HepG2 (cell line): ENCODE measurements around the gene PPCDC. TPM values are rescaled to one million over a fixed set of nuclear protein-coding genes. Genes with fewer than 3 reads are reported as not detected.

Experiments
- ATAC-seq: fragments of 200-7000 bp; cut with Tn5 transposase; 3 replicates; pipeline ENCODE4 v1.9.1; 2020; ENCODE audit warnings: mild to moderate bottlenecking, moderate library complexity
- BruUV-seq: library from RNA; stranded (reverse); fragments of 400-500 nt; replicated peaks from 2 replicates; lab custom pipeline; 2021; lab: Mats Ljungman, UMichigan
- CTCF ChIA-PET: fragments of 300-600 bp; formaldehyde crosslinking; extraction: SDS; loops from one replicate; lab custom pipeline; 2021; ENCODE audit warnings: low total read pairs, inconsistent platforms, low intra/inter-chr PET ratio; lab: Yijun Ruan, JAX
- POLR2A ChIA-PET: fragments of 350-600 bp; sonication (Branson Sonifier 250); formaldehyde crosslinking; loops from one replicate; lab custom pipeline; 2020; ENCODE audit warnings: antibody characterized with exemption, inconsistent platforms; lab: Yijun Ruan, JAX
- DNase-seq: peaks from one replicate; pipeline ENCODE4 v3.0.0-alpha.2; 2015; ENCODE audit warnings: low spot score
- FAIRE-seq: peaks from 3 replicates; lab custom pipeline; 2011; peaks lifted over from hg19 to GRCh38; lab: Jason Lieb, UNC
- H2AFZ ChIP-seq: one replicate; pipeline ENCODE4 v1.6.1; 2011; ENCODE audit warnings: low read length, inconsistent platforms
- H3K27ac ChIP-seq: fragments of 300-600 bp; 3 replicates; pipeline ENCODE4 v1.8.0; 2011; ENCODE audit warnings: mixed run types, mild to moderate bottlenecking, mixed read lengths, low read length, inconsistent platforms; ENCODE audit not compliant: insufficient read depth; ENCODE audit errors: extremely low read length
- H3K27me3 ChIP-seq, 2 experiments: fragments of 200-600 bp in 1 of 2; 2 replicates in 1 of 2; 3 replicates in 1 of 2; pipeline versions ENCODE4 v1.6.0 to v1.8.0; 2011; ENCODE audit warnings: low read length in 2 of 2, mild to moderate bottlenecking in 2 of 2, moderate library complexity in 2 of 2, inconsistent platforms in 1 of 2; ENCODE audit not compliant: insufficient read depth in 2 of 2, control insufficient read depth in 1 of 2
- H3K36me3 ChIP-seq, 2 experiments: fragments of 200-600 bp in 1 of 2; replicated peaks in 1 of 2; 2 replicates in 1 of 2; 3 replicates in 1 of 2; pipeline versions ENCODE4 v1.5.1 to v1.8.0; 2011; ENCODE audit warnings: low read length in 2 of 2, inconsistent platforms in 1 of 2; ENCODE audit not compliant: insufficient read depth in 2 of 2, control insufficient read depth in 1 of 2
- H3K4me1 ChIP-seq: 2 replicates; pipeline ENCODE4 v1.5.1; 2012; ENCODE audit warnings: low read length, inconsistent platforms; ENCODE audit not compliant: insufficient read depth
- H3K4me2 ChIP-seq: 2 replicates; pipeline ENCODE4 v1.6.0; 2011; ENCODE audit warnings: low read depth, low read length, inconsistent platforms
- H3K4me3 ChIP-seq, 3 experiments: fragments of 200-600 bp in 1 of 3; sonication (generic), shearing (Covaris generic) in 1 of 3; replicated peaks in 1 of 3; 2 replicates each; pipeline ENCODE4 v1.5.1; 2011 to 2016; ENCODE audit warnings: low read length in 3 of 3, inconsistent platforms in 2 of 3, low read depth in 2 of 3, mild to moderate bottlenecking in 2 of 3, control low read depth in 1 of 3, mixed read lengths in 1 of 3; ENCODE audit not compliant: insufficient read depth in 1 of 3
- H3K79me2 ChIP-seq: one replicate; pipeline ENCODE4 v1.6.1; 2011; ENCODE audit warnings: low read length, inconsistent platforms; ENCODE audit not compliant: insufficient read depth
- H3K9ac ChIP-seq: 2 replicates; pipeline ENCODE4 v1.6.0; 2011; ENCODE audit warnings: mild to moderate bottlenecking, low read depth, low read length, inconsistent platforms; ENCODE audit not compliant: insufficient read depth
- H3K9me3 ChIP-seq: 2 replicates; pipeline ENCODE4 v1.5.1; 2012; ENCODE audit warnings: mild to moderate bottlenecking, low read length
- H4K20me1 ChIP-seq: 2 replicates; pipeline ENCODE4 v1.6.0; 2011; ENCODE audit warnings: inconsistent platforms, mild to moderate bottlenecking, low read length, moderate library complexity; ENCODE audit not compliant: insufficient read depth
- BRCA1 ChIP-seq: sonication (generic); formaldehyde crosslinking; IDR thresholded peaks from 2 replicates; pipeline ENCODE4 v1.4.0; 2020; ENCODE audit warnings: missing genetic modification reagents
- GATA4 ChIP-seq: sonication (generic); IDR thresholded peaks from 2 replicates; pipeline ENCODE4 v1.6.1; 2016; ENCODE audit warnings: antibody characterized with exemption, low read depth, borderline replicate concordance
- HNF4G ChIP-seq, 2 experiments: sonication (generic) in 1 of 2; formaldehyde crosslinking in 1 of 2; IDR thresholded peaks; 2 replicates each; pipeline versions ENCODE4 v1.4.0 to v1.6.1; 2011 to 2020; ENCODE audit warnings: borderline replicate concordance in 2 of 2, low read depth in 2 of 2, mild to moderate bottlenecking in 2 of 2, low read length in 1 of 2, missing genetic modification reagents in 1 of 2, moderate library complexity in 1 of 2
- LCORL ChIP-seq, 2 experiments: fragments of 450-650 bp in 1 of 2; sonication (generic) in 1 of 2; formaldehyde crosslinking in 1 of 2; IDR thresholded peaks; 2 replicates each; pipeline versions ENCODE4 v1.5.0 to v1.6.1; 2017 to 2020; ENCODE audit warnings: antibody characterized with exemption in 1 of 2, missing genetic modification reagents in 1 of 2
- RAD21 ChIP-seq: fragments of 450-650 bp; formaldehyde crosslinking; IDR thresholded peaks from 2 replicates; pipeline ENCODE4 v1.5.0; 2020; ENCODE audit warnings: mild to moderate bottlenecking
- SETDB1 ChIP-seq: sonication (generic); formaldehyde crosslinking; IDR thresholded peaks from 2 replicates; pipeline ENCODE4 v1.5.1; 2020; ENCODE audit warnings: missing genetic modification reagents, mild to moderate bottlenecking, borderline replicate concordance
- THAP11 ChIP-seq: IDR thresholded peaks from 2 replicates; pipeline ENCODE4 v1.6.1; 2016; ENCODE audit warnings: missing biosample characterization, missing genetic modification reagents
- U2AF2 ChIP-seq: fragments of 200-400 bp; formaldehyde crosslinking; IDR thresholded peaks from 2 replicates; pipeline ENCODE4 v1.6.1; 2017; ENCODE audit warnings: low read depth, mild to moderate bottlenecking, low read length
- ZMYM4 ChIP-seq: sonication (generic); formaldehyde crosslinking; IDR thresholded peaks from 2 replicates; pipeline ENCODE4 v1.8.1; 2023; ENCODE audit warnings: mild to moderate bottlenecking, missing genetic modification reagents
- ZNF414 ChIP-seq: sonication (generic); formaldehyde crosslinking; IDR thresholded peaks from 2 replicates; pipeline ENCODE4 v1.5.0; 2020; ENCODE audit warnings: missing genetic modification reagents
- ZNF563 ChIP-seq: sonication (generic); formaldehyde crosslinking; IDR thresholded peaks from 2 replicates; pipeline ENCODE4 v1.8.0; 2022; ENCODE audit warnings: mild to moderate bottlenecking, moderate library complexity, missing genetic modification reagents
- ZNF747 ChIP-seq: sonication (generic); formaldehyde crosslinking; IDR thresholded peaks from 2 replicates; pipeline ENCODE4 v1.8.1; 2023; ENCODE audit warnings: missing genetic modification reagents, mild to moderate bottlenecking, borderline replicate concordance
- ZNF788 ChIP-seq: sonication (generic); formaldehyde crosslinking; IDR thresholded peaks from 2 replicates; pipeline ENCODE4 v1.5.0; 2020; ENCODE audit warnings: mild to moderate bottlenecking, missing genetic modification reagents, borderline replicate concordance
- ZNF878 ChIP-seq: sonication (generic); formaldehyde crosslinking; IDR thresholded peaks from 2 replicates; pipeline ENCODE4 v1.8.1; 2023; ENCODE audit warnings: mild to moderate bottlenecking, missing genetic modification reagents, moderate library complexity
- ZNF883 ChIP-seq: sonication (generic); formaldehyde crosslinking; IDR thresholded peaks from 2 replicates; pipeline ENCODE4 v1.5.1; 2020; ENCODE audit warnings: mild to moderate bottlenecking, missing genetic modification reagents; ENCODE audit errors: not compliant biosample characterization
- WGBS: methylation state at CpG from one replicate; pipeline ENCODE4 v1.1.6; 2017; ENCODE audit warnings: low lambda C conversion rate; 5-methylcytosine and 5-hydroxymethylcytosine counted together
- in situ Hi-C: cut with HindIII; loops from 2 replicates; pipeline ENCODE4 v1.10.0; 2017; ENCODE audit warnings: low pct_unique_long_range_greater_than_20kb; ENCODE audit not compliant: extremely low pct_ligation_motif_present
- intact Hi-C: fragments of 100-400 bp; cut with micrococcal nuclease; formaldehyde crosslinking; loops from one replicate; pipeline ENCODE4 v1.10.0; 2022; ENCODE audit not compliant: unreplicated experiment
- polyA plus RNA-seq, 8 experiments: library from polyadenylated mRNA; depleted of rRNA in 3 of 8; stranded (reverse) in 7 of 8; unstranded in 1 of 8; fragments of >200 nt; fragmentation: Illumina TruSeq in 4 of 8; extraction: Trizol in 4 of 8; gene quantifications; 2 replicates each; pipeline versions ENCODE4 v1.2.1 to v1.2.3, GENCODE V29; 2011 to 2016; ENCODE audit warnings: low read depth in 4 of 8, missing spikeins in 1 of 8, mixed read lengths in 1 of 8; ENCODE audit not compliant: insufficient read depth in 1 of 8
- total RNA-seq, 5 experiments: library from RNA; depleted of rRNA; stranded (reverse); fragments of >200 nt; fragmentation: Illumina TruSeq; extraction: Trizol; gene quantifications; 2 replicates each; pipeline ENCODE4 v1.2.3, GENCODE V29; 2016; ENCODE audit warnings: low read depth in 1 of 5
- TF ChIP-seq, protein P1 (sequence below): sonication (generic); formaldehyde crosslinking; IDR thresholded peaks from 2 replicates; pipeline ENCODE4 v1.4.0; 2020; ENCODE audit warnings: missing genetic modification reagents, borderline replicate concordance
- TF ChIP-seq, protein P2 (sequence below): sonication (generic); formaldehyde crosslinking; IDR thresholded peaks from 2 replicates; pipeline ENCODE4 v1.5.0; 2020; ENCODE audit warnings: missing genetic modification reagents, mild to moderate bottlenecking, borderline replicate concordance

The PPCDC gene
- total and polyA plus RNA-seq, 2 of the 13 experiments (the other 11 are each of a cell fraction or from before 2014, with no cell fraction given) = 12.3 to 12.8 TPM

DNA sequence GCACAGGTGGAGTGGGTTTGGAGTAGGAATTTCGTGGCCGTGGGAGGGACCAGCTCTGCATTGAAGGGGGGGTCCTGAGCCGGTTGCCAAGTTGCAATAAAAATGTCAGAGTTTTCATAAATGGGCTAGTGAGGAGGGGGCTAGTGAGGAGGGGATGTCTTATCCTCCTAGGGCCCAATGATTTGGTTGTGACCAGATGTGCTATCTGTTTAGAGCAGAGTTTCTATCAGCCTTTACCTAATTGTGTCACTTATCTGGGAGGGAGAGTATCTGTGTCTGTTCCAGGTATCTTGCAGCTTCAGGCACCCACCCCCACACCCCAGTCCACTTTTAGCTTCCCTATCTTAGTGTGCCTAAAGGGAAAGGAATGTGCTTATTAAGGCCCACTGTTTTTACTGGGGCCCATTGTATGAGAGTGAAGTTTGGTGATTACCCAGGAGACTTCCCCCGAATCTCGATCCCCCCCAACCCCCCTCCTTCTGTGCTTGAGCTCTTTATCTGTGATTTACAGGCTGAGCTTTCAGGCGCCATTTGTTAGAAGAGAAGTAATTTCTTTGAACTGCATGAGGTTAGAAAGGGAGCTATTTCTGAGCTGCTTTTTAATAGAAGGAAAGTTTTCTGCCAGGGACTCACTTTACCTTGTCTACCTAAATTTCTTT lies 42.6 kb downstream of the PPCDC start:
- no peak for FAIRE-seq
- intact Hi-C loops (no loop called here), in situ Hi-C loops (no loop called here)
- H3K4me1 ChIP-seq = peaks cover 92% of the 10 kb centered on the region
- H3K4me2 ChIP-seq = peak overlapping the region; percentile 78
- peak; percentile 44 for DNase-seq
- H3K9ac ChIP-seq = no peak overlapping the region
- no peaks in the 10 kb centered on the region for H3K27me3 ChIP-seq
- peak overlapping the region; percentile 9 to 54 (median 29); a peak in 4 of 6 replicates for H3K4me3 ChIP-seq
- H3K79me2 ChIP-seq = no peaks in the 10 kb centered on the region
- H3K9me3 ChIP-seq = no peaks in the 10 kb centered on the region
- peak; percentile 36 for ATAC-seq
- no TSS peak for BruUV-seq
- H3K27ac ChIP-seq = peak overlapping the region; percentile 54
- 14% methylated on average over 6 of the region's 6 CpGs for WGBS
- no peak overlapping the region for H2AFZ ChIP-seq
- CTCF ChIA-PET = no interaction called here
- no peaks in the 10 kb centered on the region for H3K36me3 ChIP-seq
- H4K20me1 ChIP-seq = no peaks in the 10 kb centered on the region
- POLR2A ChIA-PET = interaction anchor here (0.7 to 2.2 kb wide), 8 partner anchors 13 to 136 kb away, joined by 3 to 14 read pairs (median 4); partner anchors contain the start of genes C15orf39 and PPCDC
- no peak for TF ChIP-seq ZNF747 (CRISPR knock-in tag)
- TF ChIP-seq, protein P1, sequence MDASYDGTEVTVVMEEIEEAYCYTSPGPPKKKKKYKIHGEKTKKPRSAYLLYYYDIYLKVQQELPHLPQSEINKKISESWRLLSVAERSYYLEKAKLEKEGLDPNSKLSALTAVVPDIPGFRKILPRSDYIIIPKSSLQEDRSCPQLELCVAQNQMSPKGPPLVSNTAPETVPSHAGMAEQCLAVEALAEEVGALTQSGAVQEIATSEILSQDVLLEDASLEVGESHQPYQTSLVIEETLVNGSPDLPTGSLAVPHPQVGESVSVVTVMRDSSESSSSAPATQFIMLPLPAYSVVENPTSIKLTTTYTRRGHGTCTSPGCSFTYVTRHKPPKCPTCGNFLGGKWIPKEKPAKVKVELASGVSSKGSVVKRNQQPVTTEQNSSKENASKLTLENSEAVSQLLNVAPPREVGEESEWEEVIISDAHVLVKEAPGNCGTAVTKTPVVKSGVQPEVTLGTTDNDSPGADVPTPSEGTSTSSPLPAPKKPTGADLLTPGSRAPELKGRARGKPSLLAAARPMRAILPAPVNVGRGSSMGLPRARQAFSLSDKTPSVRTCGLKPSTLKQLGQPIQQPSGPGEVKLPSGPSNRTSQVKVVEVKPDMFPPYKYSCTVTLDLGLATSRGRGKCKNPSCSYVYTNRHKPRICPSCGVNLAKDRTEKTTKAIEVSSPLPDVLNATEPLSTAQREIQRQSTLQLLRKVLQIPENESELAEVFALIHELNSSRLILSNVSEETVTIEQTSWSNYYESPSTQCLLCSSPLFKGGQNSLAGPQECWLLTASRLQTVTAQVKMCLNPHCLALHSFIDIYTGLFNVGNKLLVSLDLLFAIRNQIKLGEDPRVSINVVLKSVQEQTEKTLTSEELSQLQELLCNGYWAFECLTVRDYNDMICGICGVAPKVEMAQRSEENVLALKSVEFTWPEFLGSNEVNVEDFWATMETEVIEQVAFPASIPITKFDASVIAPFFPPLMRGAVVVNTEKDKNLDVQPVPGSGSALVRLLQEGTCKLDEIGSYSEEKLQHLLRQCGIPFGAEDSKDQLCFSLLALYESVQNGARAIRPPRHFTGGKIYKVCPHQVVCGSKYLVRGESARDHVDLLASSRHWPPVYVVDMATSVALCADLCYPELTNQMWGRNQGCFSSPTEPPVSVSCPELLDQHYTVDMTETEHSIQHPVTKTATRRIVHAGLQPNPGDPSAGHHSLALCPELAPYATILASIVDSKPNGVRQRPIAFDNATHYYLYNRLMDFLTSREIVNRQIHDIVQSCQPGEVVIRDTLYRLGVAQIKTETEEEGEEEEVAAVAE (CRISPR knock-in tag) = no peak
- TF ChIP-seq ZNF414 (CRISPR knock-in tag) = 0 out of 2 replicates have a peak, but pooled peaks have one; percentile 33
- TF ChIP-seq RAD21 (CRISPR knock-in tag) = 0 out of 2 replicates have a peak, but pooled peaks have one; percentile 21
- TF ChIP-seq, protein P2, sequence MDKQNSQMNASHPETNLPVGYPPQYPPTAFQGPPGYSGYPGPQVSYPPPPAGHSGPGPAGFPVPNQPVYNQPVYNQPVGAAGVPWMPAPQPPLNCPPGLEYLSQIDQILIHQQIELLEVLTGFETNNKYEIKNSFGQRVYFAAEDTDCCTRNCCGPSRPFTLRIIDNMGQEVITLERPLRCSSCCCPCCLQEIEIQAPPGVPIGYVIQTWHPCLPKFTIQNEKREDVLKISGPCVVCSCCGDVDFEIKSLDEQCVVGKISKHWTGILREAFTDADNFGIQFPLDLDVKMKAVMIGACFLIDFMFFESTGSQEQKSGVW (CRISPR knock-in tag) = no peak
- TF ChIP-seq ZNF563 (CRISPR knock-in tag) = no peak
- no peak for TF ChIP-seq U2AF2
- no peak for TF ChIP-seq SETDB1
- no peak for TF ChIP-seq LCORL (IDR thresholded peaks at IDR 0.05)
- 0 out of 2 replicates have a peak, but pooled peaks have one; percentile 6 for TF ChIP-seq LCORL (CRISPR knock-in tag; IDR thresholded peaks at IDR 0.05)
- TF ChIP-seq ZNF878 (CRISPR knock-in tag) = peak; percentile 12; the same call in 1 of the 2 replicates
- TF ChIP-seq BRCA1 = no peak
- TF ChIP-seq ZNF883 (CRISPR knock-in tag) = no peak
- no peak for TF ChIP-seq ZMYM4 (CRISPR knock-in tag)
- 0 out of 2 replicates have a peak, but pooled peaks have one; percentile 4 for TF ChIP-seq GATA4
- no peak for TF ChIP-seq THAP11
- no peak for TF ChIP-seq ZNF788
- TF ChIP-seq HNF4G (IDR thresholded peaks at IDR 0.05; ENCODE audit: borderline replicate concordance, low read depth, low read length) = no peak
- TF ChIP-seq HNF4G (CRISPR knock-in tag; IDR thresholded peaks at IDR 0.05; ENCODE audit: borderline replicate concordance, low read depth) = no peak
